ENCODE data around the gene SPC24.
"Not testable (repeated sequence)": the region's sequence is repeated elsewhere in the genome, so short reads cannot be mapped to it uniquely, and the experiment has no call there.

Gene SPC24

GRCh38 chr19:11164879-11165406, 9.4 kb upstream of the SPC24 start:
- no peak for TF ChIP-seq CTCF (IDR thresholded peaks at IDR 0.05; ENCODE audit: insufficient read depth, low read length)
- TF ChIP-seq POLR2AphosphoS5 (IDR thresholded peaks at IDR 0.05; ENCODE audit: low read depth): no peak
- Histone ChIP-seq H3K27me3 (ENCODE audit: insufficient read depth, poor library complexity, severe bottlenecking) (no peaks in the 10 kb centered on the region), H3K4me3 (replicated peaks; ENCODE audit: insufficient read depth, low read length) (no peak overlapping the region), H3K27ac (replicated peaks) (no peak overlapping the region)
- DNase-seq (ENCODE audit: low read depth in 1 of 2, low spot score in 1 of 2): no peak

GRCh38 chr19:11164296-11164695, 8.7 kb upstream of the SPC24 start:
- no peak for DNase-seq (ENCODE audit: low read depth in 1 of 2, low spot score in 1 of 2)
- no peak overlapping the region for H3K4me3 ChIP-seq (replicated peaks; ENCODE audit: insufficient read depth, low read length)

GRCh38 chr19:11160440-11160768, 4.8 kb upstream of the SPC24 start:
- not testable (repeated sequence) for H3K27ac ChIP-seq (replicated peaks); H3K4me3 ChIP-seq (replicated peaks; ENCODE audit: insufficient read depth, low read length)

More at GRCh38 chr19:11164296-11164695, 8.7 kb upstream of the SPC24 start:
- TF ChIP-seq REST (IDR thresholded peaks at IDR 0.05; ENCODE audit: insufficient replicate concordance, low read depth) (no peak), GABPA (IDR thresholded peaks at IDR 0.05; ENCODE audit: low read depth) (no peak), SPI1 (IDR thresholded peaks at IDR 0.05; ENCODE audit: borderline replicate concordance, low read depth) (no peak), POLR2AphosphoS5 (IDR thresholded peaks at IDR 0.05; ENCODE audit: low read depth) (no peak), CTCF (IDR thresholded peaks at IDR 0.05; ENCODE audit: insufficient read depth, low read length) (no peak)
- H3K27ac ChIP-seq (replicated peaks): no peak overlapping the region
- no peaks in the 10 kb centered on the region for H3K27me3 ChIP-seq (ENCODE audit: insufficient read depth, poor library complexity, severe bottlenecking)

GRCh38 chr19:11159598-11160439, 4.2 kb upstream of the SPC24 start:
- no peaks in the 10 kb centered on the region for H3K27me3 ChIP-seq (ENCODE audit: insufficient read depth, poor library complexity, severe bottlenecking)
- DNase-seq (ENCODE audit: low read depth in 1 of 2, low spot score in 1 of 2): no peak
- H3K27ac ChIP-seq (replicated peaks): no peak overlapping the region

More at GRCh38 chr19:11160440-11160768, 4.8 kb upstream of the SPC24 start:
- not testable (repeated sequence) for H3K27me3 ChIP-seq (ENCODE audit: insufficient read depth, poor library complexity, severe bottlenecking); DNase-seq (ENCODE audit: low read depth in 1 of 2, low spot score in 1 of 2)

More at GRCh38 chr19:11159598-11160439, 4.2 kb upstream of the SPC24 start:
- no peak overlapping the region for H3K4me3 ChIP-seq (replicated peaks; ENCODE audit: insufficient read depth, low read length)
- TF ChIP-seq POLR2AphosphoS5 (IDR thresholded peaks at IDR 0.05; ENCODE audit: low read depth) (no peak), SPI1 (IDR thresholded peaks at IDR 0.05; ENCODE audit: borderline replicate concordance, low read depth) (no peak), GABPA (IDR thresholded peaks at IDR 0.05; ENCODE audit: low read depth) (no peak), REST (IDR thresholded peaks at IDR 0.05; ENCODE audit: insufficient replicate concordance, low read depth) (no peak), CTCF (IDR thresholded peaks at IDR 0.05; ENCODE audit: insufficient read depth, low read length) (no peak)

Measured in HL-60 (cell line).